IPS DF 6.9 (cell line): ENCODE measurements around the gene CD74.
A peak's percentile ranks its signal among the peaks of the same experiment; 100 is the strongest.
"Not testable (repeated sequence)": the region's sequence is repeated elsewhere in the genome, so short reads cannot be mapped to it uniquely, and the experiment has no call there.

Experiments
- DNase-seq: peaks from one replicate; pipeline ENCODE4 v3.0.0-alpha.2; 2013; ENCODE audit warnings: low read depth, low spot score
- H3K27ac ChIP-seq: one replicate; pipeline ENCODE4 v1.5.1; 2013; ENCODE audit warnings: low read length, control low read depth
- H3K27me3 ChIP-seq: 2 replicates; pipeline ENCODE4 v1.6.1; 2013; ENCODE audit warnings: mild to moderate bottlenecking, low read length; ENCODE audit not compliant: control insufficient read depth, insufficient read depth
- H3K36me3 ChIP-seq: 2 replicates; pipeline ENCODE4 v1.6.1; 2013; ENCODE audit warnings: low read length; ENCODE audit not compliant: control insufficient read depth, insufficient read depth
- H3K4me1 ChIP-seq: 2 replicates; pipeline ENCODE4 v1.6.1; 2013; ENCODE audit warnings: low read length; ENCODE audit not compliant: control insufficient read depth, insufficient read depth
- H3K4me3 ChIP-seq: 2 replicates; pipeline ENCODE4 v1.5.1; 2013; ENCODE audit warnings: mild to moderate bottlenecking, low read length
- H3K9me3 ChIP-seq: 2 replicates; pipeline ENCODE4 v1.6.1; 2013; ENCODE audit warnings: low read length, inconsistent platforms; ENCODE audit not compliant: control insufficient read depth, insufficient read depth
- WGBS: extraction: QIAGEN DNeasy Blood & Tissue Kit; methylation state at CpG from one replicate; pipeline ENCODE4 v1.1.7; 2013; ENCODE audit warnings: mixed read lengths, missing lambda C conversion rate; ENCODE audit not compliant: insufficient read length, insufficient coverage; 5-methylcytosine and 5-hydroxymethylcytosine counted together

Gene CD74

GRCh38 chr5:150412319-150413175 is at the start of gene CD74:
Gene CD74, minus strand, starts transcription at chr5:150412910. Its CDS starts 161 bp downstream, at chr5:150412749.
- peak within 1 kb of the TSS; percentile 23; the same call in 1 of the 2 replicates for H3K4me3 ChIP-seq
- peaks cover 3% of the 10 kb centered on the region; the same call in 1 of the 2 replicates for H3K4me1 ChIP-seq
- H3K27me3 ChIP-seq, result no peaks in the 10 kb centered on the region
- no CpG with 5 or more reads among the region's 20 CpGs for WGBS
- no peak for DNase-seq
- H3K27ac ChIP-seq, result no peak within 1 kb of the TSS
- H3K9me3 ChIP-seq, result no peaks in the 10 kb centered on the region
- no peaks in the 10 kb centered on the region for H3K36me3 ChIP-seq

GRCh38 chr5:150461231-150461630 is 48.5 kb upstream of the CD74 start:
- H3K36me3 ChIP-seq, result no peaks in the 10 kb centered on the region
- H3K4me3 ChIP-seq, result no peak overlapping the region
- H3K9me3 ChIP-seq, result no peaks in the 10 kb centered on the region
- H3K27me3 ChIP-seq, result no peaks in the 10 kb centered on the region
- DNase-seq, result no peak
- no CpG with 5 or more reads among the region's 2 CpGs for WGBS
- H3K27ac ChIP-seq, result no peak overlapping the region
- H3K4me1 ChIP-seq, result peaks cover 13% of the 10 kb centered on the region

- DNase-seq, result no peak
Observed at GRCh38 chr5:150460781-150461180, 48.1 kb upstream of the CD74 start.

GRCh38 chr5:150458802-150459557 is 46.3 kb upstream of the CD74 start:
- no peaks in the 10 kb centered on the region for H3K9me3 ChIP-seq
- peaks cover 11% of the 10 kb centered on the region for H3K4me1 ChIP-seq
- H3K36me3 ChIP-seq, result no peaks in the 10 kb centered on the region
- DNase-seq, result no peak
- no CpG with 5 or more reads among the region's 36 CpGs for WGBS
- H3K27me3 ChIP-seq, result no peaks in the 10 kb centered on the region
- no peak overlapping the region; the same call in 1 of the 2 replicates for H3K4me3 ChIP-seq
- H3K27ac ChIP-seq, result no peak overlapping the region

More at GRCh38 chr5:150460781-150461180, 48.1 kb upstream of the CD74 start:
- Histone ChIP-seq H3K36me3 (no peaks in the 10 kb centered on the region), H3K4me3 (no peak overlapping the region), H3K4me1 (peaks cover 13% of the 10 kb centered on the region), H3K9me3 (no peaks in the 10 kb centered on the region), H3K27me3 (no peaks in the 10 kb centered on the region), H3K27ac (no peak overlapping the region)
- no CpG with 5 or more reads among the region's 2 CpGs for WGBS

- no peaks in the 10 kb centered on the region for H3K36me3 ChIP-seq
- H3K4me1 ChIP-seq, result peaks cover 11% of the 10 kb centered on the region
- no CpG with 5 or more reads among the region's 16 CpGs for WGBS
- no peak overlapping the region for H3K27ac ChIP-seq
- no peak for DNase-seq
- no peaks in the 10 kb centered on the region for H3K9me3 ChIP-seq
- no peak overlapping the region for H3K4me3 ChIP-seq
- no peaks in the 10 kb centered on the region for H3K27me3 ChIP-seq
Observed at GRCh38 chr5:150457562-150458240, 45.0 kb upstream of the CD74 start.

GRCh38 chr5:150457121-150457520 is 44.4 kb upstream of the CD74 start:
- H3K4me3 ChIP-seq, result no peak overlapping the region
- H3K27me3 ChIP-seq, result no peaks in the 10 kb centered on the region
- H3K4me1 ChIP-seq, result peaks cover 11% of the 10 kb centered on the region
- no CpG with 5 or more reads among the region's 6 CpGs for WGBS
- no peaks in the 10 kb centered on the region for H3K36me3 ChIP-seq
- H3K27ac ChIP-seq, result no peak overlapping the region
- H3K9me3 ChIP-seq, result no peaks in the 10 kb centered on the region
- no peak for DNase-seq

- H3K27ac ChIP-seq, result no peak overlapping the region
- H3K4me3 ChIP-seq, result no peak overlapping the region
- no CpG with 5 or more reads among the region's 9 CpGs for WGBS
- no peaks in the 10 kb centered on the region for H3K9me3 ChIP-seq
- DNase-seq, result no peak
- peaks cover 6% of the 10 kb centered on the region for H3K4me1 ChIP-seq
- no peaks in the 10 kb centered on the region for H3K27me3 ChIP-seq
- no peaks in the 10 kb centered on the region for H3K36me3 ChIP-seq
Observed at GRCh38 chr5:150454492-150455229, 42.0 kb upstream of the CD74 start.

- not testable (repeated sequence) for DNase-seq, H3K9me3 ChIP-seq, H3K27ac ChIP-seq, H3K27me3 ChIP-seq, H3K4me1 ChIP-seq, H3K36me3 ChIP-seq, H3K4me3 ChIP-seq
- no CpG with 5 or more reads among the region's 8 CpGs for WGBS
Observed at GRCh38 chr5:150454027-150454426, 41.3 kb upstream of the CD74 start.

GRCh38 chr5:150452914-150453313 is 40.2 kb upstream of the CD74 start:
- WGBS, result no CpG with 5 or more reads among the region's 4 CpGs

More at GRCh38 chr5:150452914-150453313, 40.2 kb upstream of the CD74 start:
- Histone ChIP-seq H3K9me3 (no peaks in the 10 kb centered on the region), H3K27ac (no peak overlapping the region), H3K4me1 (peaks cover under 1% of the 10 kb centered on the region; the same call in 1 of the 2 replicates), H3K4me3 (no peak overlapping the region), H3K27me3 (no peaks in the 10 kb centered on the region), H3K36me3 (peaks cover 4% of the 10 kb centered on the region; the same call in 1 of the 2 replicates)
- no peak for DNase-seq
